H9 (cell line): ENCODE data around the gene NLRP9. TPM values are rescaled to one million over a fixed set of nuclear protein-coding genes. Genes with fewer than 3 reads are reported as not detected.

Experiments used
- DNase-seq: peaks from one replicate; pipeline ENCODE4 v3.0.0-alpha.2; 2017
- H2AFZ ChIP-seq: one replicate; pipeline ENCODE4 v1.6.1; 2013; ENCODE audit warnings: mild to moderate bottlenecking, low read length, control low read depth, moderate library complexity
- H2AK5ac ChIP-seq: 2 replicates; pipeline ENCODE4 v1.6.1; 2013; ENCODE audit warnings: low read length, control low read depth, mixed read lengths; ENCODE audit not compliant: insufficient read length
- H2BK120ac ChIP-seq: one replicate; pipeline ENCODE4 v1.6.1; 2013; ENCODE audit warnings: low read depth, mild to moderate bottlenecking, low read length, control low read depth, inconsistent platforms; ENCODE audit not compliant: poor library complexity, severe bottlenecking
- H2BK12ac ChIP-seq: 2 replicates; pipeline ENCODE4 v1.6.1; 2013; ENCODE audit warnings: low read length, control low read depth, mixed read lengths, low read depth; ENCODE audit not compliant: insufficient read length
- H2BK15ac ChIP-seq: 2 replicates; pipeline ENCODE4 v1.6.1; 2013; ENCODE audit warnings: low read depth, low read length, control low read depth
- H2BK20ac ChIP-seq: one replicate; pipeline ENCODE4 v1.6.1; 2013; ENCODE audit warnings: low read depth, mild to moderate bottlenecking, low read length, control low read depth, inconsistent platforms; ENCODE audit not compliant: poor library complexity, severe bottlenecking
- H2BK5ac ChIP-seq: 2 replicates; pipeline ENCODE4 v1.6.1; 2013; ENCODE audit warnings: low read length, control low read depth, mixed read lengths; ENCODE audit not compliant: insufficient read length
- H3K14ac ChIP-seq: 2 replicates; pipeline ENCODE4 v1.6.1; 2013; ENCODE audit warnings: low read length, control low read depth; ENCODE audit not compliant: insufficient read depth
- H3K18ac ChIP-seq: 2 replicates; pipeline ENCODE4 v1.6.1; 2013; ENCODE audit warnings: low read depth, mild to moderate bottlenecking, mixed read lengths, low read length, control low read depth; ENCODE audit not compliant: insufficient read length
- H3K23ac ChIP-seq: 2 replicates; pipeline ENCODE4 v1.6.1; 2013; ENCODE audit warnings: low read length, control low read depth, mixed read lengths, low read depth; ENCODE audit not compliant: insufficient read length
- H3K23me2 ChIP-seq: 2 replicates; pipeline ENCODE4 v1.6.1; 2013; ENCODE audit warnings: low read depth, mild to moderate bottlenecking, mixed read lengths, low read length, control low read depth; ENCODE audit not compliant: insufficient read length, poor library complexity, severe bottlenecking
- H3K27ac ChIP-seq: 2 replicates; pipeline ENCODE4 v1.5.1; 2013; ENCODE audit warnings: low read length, control low read depth, mixed read lengths, low read depth; ENCODE audit not compliant: insufficient read length
- H3K27me3 ChIP-seq: 2 replicates; pipeline ENCODE4 v1.6.1; 2013; ENCODE audit warnings: low read length, control low read depth, inconsistent platforms; ENCODE audit not compliant: insufficient read depth
- H3K4ac ChIP-seq: 2 replicates; pipeline ENCODE4 v1.6.1; 2013; ENCODE audit warnings: low read depth, mild to moderate bottlenecking, control low read depth, inconsistent platforms, low read length, moderate library complexity
- H3K4me1 ChIP-seq: 2 replicates; pipeline ENCODE4 v1.6.1; 2013; ENCODE audit warnings: low read length, control low read depth, inconsistent platforms; ENCODE audit not compliant: insufficient read depth
- H3K4me2 ChIP-seq: 2 replicates; pipeline ENCODE4 v1.6.1; 2013; ENCODE audit warnings: low read length, control low read depth, mixed read lengths; ENCODE audit not compliant: insufficient read length, insufficient read depth
- H3K56ac ChIP-seq: 2 replicates; pipeline ENCODE4 v1.6.1; 2013; ENCODE audit warnings: low read depth, mild to moderate bottlenecking, mixed read lengths, low read length, control low read depth; ENCODE audit not compliant: insufficient read length
- H3K79me1 ChIP-seq: 2 replicates; pipeline ENCODE4 v1.6.1; 2013; ENCODE audit warnings: low read depth, mild to moderate bottlenecking, moderate library complexity, low read length, control low read depth, inconsistent platforms; ENCODE audit not compliant: insufficient read depth, poor library complexity, severe bottlenecking
- H3K79me2 ChIP-seq: 2 replicates; pipeline ENCODE4 v1.6.1; 2013; ENCODE audit warnings: low read length, control low read depth, inconsistent platforms; ENCODE audit not compliant: insufficient read depth
- H3K9ac ChIP-seq: 2 replicates; pipeline ENCODE4 v1.6.1; 2013; ENCODE audit warnings: low read length, control low read depth, mixed read lengths; ENCODE audit not compliant: insufficient read length; ENCODE audit errors: extremely low read depth
- H3K9me3 ChIP-seq: one replicate; pipeline ENCODE4 v1.6.1; 2013; ENCODE audit warnings: low read depth, low read length, inconsistent platforms; ENCODE audit not compliant: control insufficient read depth
- H3T11ph ChIP-seq: one replicate; pipeline ENCODE4 v1.6.1; 2013; ENCODE audit warnings: mild to moderate bottlenecking, low read length, control low read depth, inconsistent platforms
- H4K20me1 ChIP-seq: one replicate; pipeline ENCODE4 v1.6.1; 2013; ENCODE audit not compliant: control insufficient read depth, insufficient read length, insufficient read depth
- H4K5ac ChIP-seq: 2 replicates; pipeline ENCODE4 v1.6.1; 2013; ENCODE audit warnings: low read depth, mild to moderate bottlenecking, mixed read lengths, low read length, control low read depth; ENCODE audit not compliant: insufficient read length
- H4K8ac ChIP-seq: replicated peaks from 2 replicates; pipeline ENCODE4 v1.6.1; 2013; ENCODE audit warnings: low read length, control low read depth, mixed read lengths, low read depth; ENCODE audit not compliant: insufficient read length
- H4K91ac ChIP-seq: 2 replicates; pipeline ENCODE4 v1.6.1; 2013; ENCODE audit warnings: low read depth, mild to moderate bottlenecking, moderate library complexity, mixed read lengths, low read length, control low read depth; ENCODE audit not compliant: insufficient read length
- H3K27ac Mint-ChIP-seq, 3 experiments: 2 replicates in 2 of 3; 3 replicates in 1 of 3; pipeline ENCODE4 v1.8.0; 2020 to 2021; ENCODE audit warnings: mixed read lengths in 3 of 3, mild to moderate bottlenecking in 1 of 3, moderate library complexity in 1 of 3
- H3K27me3 Mint-ChIP-seq: 2 replicates; pipeline ENCODE4 v1.8.0; 2021; ENCODE audit warnings: low read depth, mild to moderate bottlenecking, moderate library complexity, mixed read lengths
- H3K36me3 Mint-ChIP-seq, 3 experiments: 2 replicates in 2 of 3; 3 replicates in 1 of 3; pipeline ENCODE4 v1.8.0; 2020 to 2021; ENCODE audit warnings: low read depth in 3 of 3, mixed read lengths in 3 of 3; ENCODE audit not compliant: insufficient read depth in 1 of 3
- H3K4me1 Mint-ChIP-seq, 2 experiments: 2 replicates each; pipeline ENCODE4 v1.8.0; 2020; ENCODE audit warnings: mixed read lengths in 2 of 2
- H3K4me3 Mint-ChIP-seq, 2 experiments: 2 replicates in 1 of 2; 3 replicates in 1 of 2; pipeline ENCODE4 v1.8.0; 2020 to 2021; ENCODE audit warnings: mild to moderate bottlenecking in 2 of 2, mixed read lengths in 2 of 2, moderate library complexity in 1 of 2
- H3K9me3 Mint-ChIP-seq, 2 experiments: 2 replicates in 1 of 2; 3 replicates in 1 of 2; pipeline ENCODE4 v1.8.0; 2020; ENCODE audit warnings: mild to moderate bottlenecking in 2 of 2, mixed read lengths in 2 of 2, moderate library complexity in 1 of 2
- WGBS: extraction: QIAGEN DNeasy Blood & Tissue Kit; methylation state at CpG from one replicate; pipeline ENCODE4 v1.1.7; 2013; ENCODE audit warnings: missing lambda C conversion rate, low lambda C conversion rate, mixed read lengths; ENCODE audit not compliant: insufficient read length; ENCODE audit errors: extremely low coverage; 5-methylcytosine and 5-hydroxymethylcytosine counted together
- total RNA-seq: library from RNA; stranded (reverse); gene quantifications from 2 replicates; pipeline ENCODE4 v1.2.1, GENCODE V29; 2021
- TF ChIP-seq, protein P1 (sequence below): fragments of 200-600 bp; sonication (generic); conservative IDR thresholded peaks from 3 replicates; pipeline ENCODE4 v1.8.0; 2021; ENCODE audit warnings: antibody characterized with exemption, mild to moderate bottlenecking

The NLRP9 gene
- total RNA-seq, 1 experiment from 2014 or later, result not detected

GRCh38 chr19:55703790-55704215, 34.4 kb downstream of the NLRP9 start:
- TF ChIP-seq, protein P1, sequence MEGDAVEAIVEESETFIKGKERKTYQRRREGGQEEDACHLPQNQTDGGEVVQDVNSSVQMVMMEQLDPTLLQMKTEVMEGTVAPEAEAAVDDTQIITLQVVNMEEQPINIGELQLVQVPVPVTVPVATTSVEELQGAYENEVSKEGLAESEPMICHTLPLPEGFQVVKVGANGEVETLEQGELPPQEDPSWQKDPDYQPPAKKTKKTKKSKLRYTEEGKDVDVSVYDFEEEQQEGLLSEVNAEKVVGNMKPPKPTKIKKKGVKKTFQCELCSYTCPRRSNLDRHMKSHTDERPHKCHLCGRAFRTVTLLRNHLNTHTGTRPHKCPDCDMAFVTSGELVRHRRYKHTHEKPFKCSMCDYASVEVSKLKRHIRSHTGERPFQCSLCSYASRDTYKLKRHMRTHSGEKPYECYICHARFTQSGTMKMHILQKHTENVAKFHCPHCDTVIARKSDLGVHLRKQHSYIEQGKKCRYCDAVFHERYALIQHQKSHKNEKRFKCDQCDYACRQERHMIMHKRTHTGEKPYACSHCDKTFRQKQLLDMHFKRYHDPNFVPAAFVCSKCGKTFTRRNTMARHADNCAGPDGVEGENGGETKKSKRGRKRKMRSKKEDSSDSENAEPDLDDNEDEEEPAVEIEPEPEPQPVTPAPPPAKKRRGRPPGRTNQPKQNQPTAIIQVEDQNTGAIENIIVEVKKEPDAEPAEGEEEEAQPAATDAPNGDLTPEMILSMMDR, result peak; percentile 81
- Histone ChIP-seq H3T11ph (no peak overlapping the region), H2BK20ac (no peak overlapping the region), H3K18ac (no peak overlapping the region), H4K20me1 (no peaks in the 10 kb centered on the region), H3K4ac (no peak overlapping the region), H3K9me3 (no peaks in the 10 kb centered on the region), H2BK5ac (no peak overlapping the region), H4K5ac (no peak overlapping the region), H2AFZ (no peak overlapping the region), H4K91ac (no peak overlapping the region), H2AK5ac (no peak overlapping the region), H3K56ac (no peak overlapping the region), H2BK15ac (no peak overlapping the region), H3K79me2 (no peaks in the 10 kb centered on the region), H3K14ac (no peak overlapping the region), H3K4me2 (no peak overlapping the region), H3K27ac (no peak overlapping the region), H2BK120ac (no peak overlapping the region), H3K27me3 (no peaks in the 10 kb centered on the region), H2BK12ac (no peak overlapping the region), H3K9ac (no peak overlapping the region), H3K4me1 (no peaks in the 10 kb centered on the region), H3K79me1 (no peaks in the 10 kb centered on the region), H3K23me2 (no peaks in the 10 kb centered on the region), H3K23ac (no peak overlapping the region), H4K8ac (no peak overlapping the region)
- Mint-ChIP-seq H3K4me3 (no peak overlapping the region; a peak in 1 of 5 replicates), H3K36me3 (peaks cover 33 to 54% (median 50%) of the 10 kb centered on the region in 3 experiments), H3K27me3 (peaks cover 27% of the 10 kb centered on the region), H3K4me1 (no peaks in the 10 kb centered on the region), H3K9me3 (peaks cover 44 to 75% of the 10 kb centered on the region in 2 experiments), H3K27ac (no peak overlapping the region)
- WGBS, result no CpG with 5 or more reads among the region's 38 CpGs
- DNase-seq, result peak; percentile 77
